NCI-H524 treated with DMSO at 0.1 percent for 48 hours (cell line): Measurements from ENCODE around the gene WTAP.

Source experiments
- DNase-seq: peaks from one replicate; lab custom pipeline; 2025; lab: John Stamatoyannopoulos, UW

WTAP gene

GRCh38 chr6:159762681-159763293 is 35.5 kb downstream of the WTAP start:
- DNase-seq = no peak

GRCh38 chr6:159766906-159767305 is 39.6 kb downstream of the WTAP start:
- DNase-seq = no peak

- DNase-seq = no peak
Observed at GRCh38 chr6:159769470-159769869, 42.2 kb downstream of the WTAP start.

- DNase-seq = no peak
Observed at GRCh38 chr6:159772196-159772595, 44.9 kb downstream of the WTAP start.

- no peak for DNase-seq
Observed at GRCh38 chr6:159777240-159777904, 50.1 kb downstream of the WTAP start.

GRCh38 chr6:159778131-159778530 is 50.8 kb downstream of the WTAP start:
- no peak for DNase-seq

GRCh38 chr6:159778542-159779103 is 51.3 kb downstream of the WTAP start:
- no peak for DNase-seq

GRCh38 chr6:159788276-159788675 is 61.0 kb downstream of the WTAP start:
- no peak for DNase-seq

- DNase-seq = no peak
Observed at GRCh38 chr6:159788753-159789376, 61.6 kb downstream of the WTAP start.

- peak; percentile 99 for DNase-seq
Observed at GRCh38 chr6:159789377-159790148, 62.3 kb downstream of the WTAP start, which contains the start of gene TCP1. TCP1 (minus strand) TSS chr6:159789602; CDS start chr6:159789468, 134 bp downstream.

GRCh38 chr6:159790149-159790955 is 63.0 kb downstream of the WTAP start, which contains the start of gene MRPL18:
MRPL18 (plus strand) TSS chr6:159790467; CDS start chr6:159790588, 121 bp downstream.
- DNase-seq = peak; percentile 96

- no peak for DNase-seq
Observed at GRCh38 chr6:159790956-159791598, 63.8 kb downstream of the WTAP start.

- peak; percentile 77 for DNase-seq
Observed at GRCh38 chr6:159794976-159795375, 67.7 kb downstream of the WTAP start.

GRCh38 chr6:159797554-159797953 is 70.2 kb downstream of the WTAP start:
- no peak for DNase-seq

- DNase-seq = no peak
Observed at GRCh38 chr6:159800141-159800865, 73.0 kb downstream of the WTAP start, which contains the start of gene PNLDC1. PNLDC1 (plus strand) TSS chr6:159800276; CDS start chr6:159800308, 32 bp downstream.

- DNase-seq = no peak
Observed at GRCh38 chr6:159801935-159802334, 74.6 kb downstream of the WTAP start.

GRCh38 chr6:159804504-159804903 is 77.2 kb downstream of the WTAP start:
- no peak for DNase-seq

GRCh38 chr6:159805440-159806020 is 78.2 kb downstream of the WTAP start:
- no peak for DNase-seq
